ENCODE measurements around the gene FAM163A.

- TF ChIP-seq CTCF (conservative IDR thresholded peaks at IDR 0.05 in 1 of 2, IDR thresholded peaks at IDR 0.05 in 1 of 2; ENCODE audit: low read depth in 1 of 2, low read length in 2 of 2) (no peak), EZH2 (IDR thresholded peaks at IDR 0.05; ENCODE audit: low read length, missing control alignments) (no peak)
Measured at GRCh38 chr1:179824265-179824664, 81.2 kb downstream of the FAM163A start.

All from fibroblast of lung (primary cell).